HepG2 (cell line): ENCODE measurements around the gene SLC10A1. TPM values are rescaled to one million over a fixed set of nuclear protein-coding genes. Genes with fewer than 3 reads are reported as not detected.

ENCODE experiments used
- CHCHD3 ChIP-seq: sonication (generic); formaldehyde crosslinking; IDR thresholded peaks from 2 replicates; pipeline ENCODE4 v1.8.0; 2022; ENCODE audit warnings: mild to moderate bottlenecking, missing genetic modification reagents, moderate library complexity
- HNRNPK ChIP-seq: fragments of 200-400 bp; formaldehyde crosslinking; IDR thresholded peaks from 2 replicates; pipeline ENCODE4 v1.6.1; 2018; ENCODE audit warnings: low read length, low read depth, moderate library complexity, mild to moderate bottlenecking; ENCODE audit not compliant: poor library complexity, severe bottlenecking
- NFKB2 ChIP-seq: sonication (generic); formaldehyde crosslinking; IDR thresholded peaks from 2 replicates; pipeline ENCODE4 v1.4.0; 2020; ENCODE audit warnings: missing genetic modification reagents, borderline replicate concordance
- TERF1 ChIP-seq: sonication (generic); formaldehyde crosslinking; IDR thresholded peaks from 2 replicates; pipeline ENCODE4 v1.8.0; 2022; ENCODE audit warnings: mild to moderate bottlenecking, missing genetic modification reagents, moderate library complexity
- ZKSCAN5 ChIP-seq: sonication (generic); formaldehyde crosslinking; IDR thresholded peaks from 2 replicates; pipeline ENCODE4 v1.5.1; 2020; ENCODE audit warnings: mild to moderate bottlenecking, missing genetic modification reagents
- ZNF281 ChIP-seq: sonication (generic); formaldehyde crosslinking; IDR thresholded peaks from 2 replicates; pipeline ENCODE4 v1.4.0; 2020; ENCODE audit warnings: missing genetic modification reagents, borderline replicate concordance
- ZNF776 ChIP-seq: sonication (generic); formaldehyde crosslinking; IDR thresholded peaks from 2 replicates; pipeline ENCODE4 v1.4.0; 2020; ENCODE audit warnings: mild to moderate bottlenecking, missing genetic modification reagents
- ZNF777 ChIP-seq: sonication (generic); formaldehyde crosslinking; IDR thresholded peaks from 2 replicates; pipeline ENCODE4 v1.4.0; 2020; ENCODE audit warnings: missing genetic modification reagents
- polyA plus RNA-seq, 8 experiments: library from polyadenylated mRNA; depleted of rRNA in 3 of 8; stranded (reverse) in 7 of 8; unstranded in 1 of 8; fragments of >200 nt; fragmentation: Illumina TruSeq in 4 of 8; extraction: Trizol in 4 of 8; gene quantifications; 2 replicates each; pipeline versions ENCODE4 v1.2.1 to v1.2.3, GENCODE V29; 2011 to 2016; ENCODE audit warnings: low read depth in 4 of 8, missing spikeins in 1 of 8, mixed read lengths in 1 of 8; ENCODE audit not compliant: insufficient read depth in 1 of 8
- total RNA-seq, 5 experiments: library from RNA; depleted of rRNA; stranded (reverse); fragments of >200 nt; fragmentation: Illumina TruSeq; extraction: Trizol; gene quantifications; 2 replicates each; pipeline ENCODE4 v1.2.3, GENCODE V29; 2016; ENCODE audit warnings: low read depth in 1 of 5
- TF ChIP-seq, protein P1 (sequence below): sonication (generic); formaldehyde crosslinking; IDR thresholded peaks from one replicate; pipeline ENCODE4 v1.5.1; 2020; ENCODE audit warnings: mild to moderate bottlenecking, missing genetic modification reagents; ENCODE audit errors: not compliant biosample characterization
- TF ChIP-seq, protein P2 (sequence below): sonication (generic); formaldehyde crosslinking; IDR thresholded peaks from 2 replicates; pipeline ENCODE4 v1.4.0; 2020; ENCODE audit warnings: missing genetic modification reagents

Gene SLC10A1
- total and polyA plus RNA-seq, 2 of the 13 experiments (the other 11 are each of a cell fraction or from before 2014, with no cell fraction given) = 0.17 TPM; not detected in 1

DNA sequence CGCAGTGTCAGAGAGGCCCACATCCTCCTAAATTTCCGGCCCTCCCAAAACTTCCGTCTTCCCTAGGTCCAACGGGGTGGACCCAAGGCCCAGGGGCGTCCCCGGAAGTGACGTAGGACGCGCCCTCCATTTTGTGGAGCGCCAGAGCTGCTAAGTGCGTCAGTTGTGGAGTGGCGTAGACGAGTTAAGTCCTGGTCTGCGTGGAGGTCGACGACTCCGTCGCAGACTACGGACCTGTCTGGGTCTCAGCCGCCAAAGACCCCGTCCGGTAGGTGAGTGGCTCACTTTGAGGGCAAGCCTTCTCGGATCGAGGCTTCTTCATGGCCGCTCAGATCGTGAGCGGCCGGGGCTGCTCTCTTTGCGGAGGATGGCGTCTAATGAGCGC lies 30.1 kb downstream of the SLC10A1 start, which contains the start of gene SRSF5 (continued):
- TF ChIP-seq, protein P1, sequence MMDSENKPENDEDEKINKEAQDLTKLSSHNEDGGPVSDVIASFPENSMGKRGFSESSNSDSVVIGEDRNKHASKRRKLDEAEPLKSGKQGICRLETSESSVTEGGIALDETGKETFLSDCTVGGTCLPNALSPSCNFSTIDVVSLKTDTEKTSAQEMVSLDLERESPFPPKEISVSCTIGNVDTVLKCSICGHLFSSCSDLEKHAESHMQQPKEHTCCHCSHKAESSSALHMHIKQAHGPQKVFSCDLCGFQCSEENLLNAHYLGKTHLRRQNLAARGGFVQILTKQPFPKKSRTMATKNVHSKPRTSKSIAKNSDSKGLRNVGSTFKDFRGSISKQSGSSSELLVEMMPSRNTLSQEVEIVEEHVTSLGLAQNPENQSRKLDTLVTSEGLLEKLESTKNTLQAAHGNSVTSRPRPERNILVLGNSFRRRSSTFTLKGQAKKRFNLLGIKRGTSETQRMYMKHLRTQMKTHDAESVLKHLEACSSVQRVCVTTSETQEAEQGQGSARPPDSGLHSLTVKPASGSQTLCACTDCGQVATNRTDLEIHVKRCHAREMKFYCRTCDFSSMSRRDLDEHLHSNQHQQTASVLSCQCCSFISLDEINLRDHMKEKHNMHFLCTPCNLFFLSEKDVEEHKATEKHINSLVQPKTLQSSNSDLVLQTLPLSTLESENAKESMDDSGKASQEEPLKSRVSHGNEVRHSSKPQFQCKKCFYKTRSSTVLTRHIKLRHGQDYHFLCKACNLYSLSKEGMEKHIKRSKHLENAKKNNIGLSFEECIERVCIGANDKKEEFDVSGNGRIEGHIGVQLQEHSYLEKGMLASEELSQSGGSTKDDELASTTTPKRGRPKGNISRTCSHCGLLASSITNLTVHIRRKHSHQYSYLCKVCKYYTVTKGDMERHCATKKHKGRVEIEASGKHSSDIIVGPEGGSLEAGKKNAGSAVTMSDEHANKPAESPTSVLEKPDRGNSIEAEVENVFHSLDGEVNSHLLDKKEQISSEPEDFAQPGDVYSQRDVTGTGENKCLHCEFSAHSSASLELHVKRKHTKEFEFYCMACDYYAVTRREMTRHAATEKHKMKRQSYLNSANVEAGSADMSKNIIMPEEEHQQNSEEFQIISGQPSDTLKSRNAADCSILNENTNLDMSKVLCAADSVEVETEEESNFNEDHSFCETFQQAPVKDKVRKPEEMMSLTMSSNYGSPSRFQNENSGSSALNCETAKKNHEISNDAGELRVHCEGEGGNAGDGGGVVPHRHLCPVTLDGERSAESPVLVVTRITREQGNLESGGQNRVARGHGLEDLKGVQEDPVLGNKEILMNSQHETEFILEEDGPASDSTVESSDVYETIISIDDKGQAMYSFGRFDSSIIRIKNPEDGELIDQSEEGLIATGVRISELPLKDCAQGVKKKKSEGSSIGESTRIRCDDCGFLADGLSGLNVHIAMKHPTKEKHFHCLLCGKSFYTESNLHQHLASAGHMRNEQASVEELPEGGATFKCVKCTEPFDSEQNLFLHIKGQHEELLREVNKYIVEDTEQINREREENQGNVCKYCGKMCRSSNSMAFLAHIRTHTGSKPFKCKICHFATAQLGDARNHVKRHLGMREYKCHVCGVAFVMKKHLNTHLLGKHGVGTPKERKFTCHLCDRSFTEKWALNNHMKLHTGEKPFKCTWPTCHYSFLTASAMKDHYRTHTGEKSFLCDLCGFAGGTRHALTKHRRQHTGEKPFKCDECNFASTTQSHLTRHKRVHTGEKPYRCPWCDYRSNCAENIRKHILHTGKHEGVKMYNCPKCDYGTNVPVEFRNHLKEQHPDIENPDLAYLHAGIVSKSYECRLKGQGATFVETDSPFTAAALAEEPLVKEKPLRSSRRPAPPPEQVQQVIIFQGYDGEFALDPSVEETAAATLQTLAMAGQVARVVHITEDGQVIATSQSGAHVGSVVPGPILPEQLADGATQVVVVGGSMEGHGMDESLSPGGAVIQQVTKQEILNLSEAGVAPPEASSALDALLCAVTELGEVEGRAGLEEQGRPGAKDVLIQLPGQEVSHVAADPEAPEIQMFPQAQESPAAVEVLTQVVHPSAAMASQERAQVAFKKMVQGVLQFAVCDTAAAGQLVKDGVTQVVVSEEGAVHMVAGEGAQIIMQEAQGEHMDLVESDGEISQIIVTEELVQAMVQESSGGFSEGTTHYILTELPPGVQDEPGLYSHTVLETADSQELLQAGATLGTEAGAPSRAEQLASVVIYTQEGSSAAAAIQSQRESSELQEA (CRISPR knock-in tag) = no peak
- 0 out of 2 replicates have a peak, but pooled peaks have one; percentile 37 for TF ChIP-seq CHCHD3
- no peak for TF ChIP-seq HNRNPK
- no peak for TF ChIP-seq TERF1 (CRISPR knock-in tag)
- no peak for TF ChIP-seq ZNF281 (CRISPR knock-in tag)
- TF ChIP-seq, protein P2, sequence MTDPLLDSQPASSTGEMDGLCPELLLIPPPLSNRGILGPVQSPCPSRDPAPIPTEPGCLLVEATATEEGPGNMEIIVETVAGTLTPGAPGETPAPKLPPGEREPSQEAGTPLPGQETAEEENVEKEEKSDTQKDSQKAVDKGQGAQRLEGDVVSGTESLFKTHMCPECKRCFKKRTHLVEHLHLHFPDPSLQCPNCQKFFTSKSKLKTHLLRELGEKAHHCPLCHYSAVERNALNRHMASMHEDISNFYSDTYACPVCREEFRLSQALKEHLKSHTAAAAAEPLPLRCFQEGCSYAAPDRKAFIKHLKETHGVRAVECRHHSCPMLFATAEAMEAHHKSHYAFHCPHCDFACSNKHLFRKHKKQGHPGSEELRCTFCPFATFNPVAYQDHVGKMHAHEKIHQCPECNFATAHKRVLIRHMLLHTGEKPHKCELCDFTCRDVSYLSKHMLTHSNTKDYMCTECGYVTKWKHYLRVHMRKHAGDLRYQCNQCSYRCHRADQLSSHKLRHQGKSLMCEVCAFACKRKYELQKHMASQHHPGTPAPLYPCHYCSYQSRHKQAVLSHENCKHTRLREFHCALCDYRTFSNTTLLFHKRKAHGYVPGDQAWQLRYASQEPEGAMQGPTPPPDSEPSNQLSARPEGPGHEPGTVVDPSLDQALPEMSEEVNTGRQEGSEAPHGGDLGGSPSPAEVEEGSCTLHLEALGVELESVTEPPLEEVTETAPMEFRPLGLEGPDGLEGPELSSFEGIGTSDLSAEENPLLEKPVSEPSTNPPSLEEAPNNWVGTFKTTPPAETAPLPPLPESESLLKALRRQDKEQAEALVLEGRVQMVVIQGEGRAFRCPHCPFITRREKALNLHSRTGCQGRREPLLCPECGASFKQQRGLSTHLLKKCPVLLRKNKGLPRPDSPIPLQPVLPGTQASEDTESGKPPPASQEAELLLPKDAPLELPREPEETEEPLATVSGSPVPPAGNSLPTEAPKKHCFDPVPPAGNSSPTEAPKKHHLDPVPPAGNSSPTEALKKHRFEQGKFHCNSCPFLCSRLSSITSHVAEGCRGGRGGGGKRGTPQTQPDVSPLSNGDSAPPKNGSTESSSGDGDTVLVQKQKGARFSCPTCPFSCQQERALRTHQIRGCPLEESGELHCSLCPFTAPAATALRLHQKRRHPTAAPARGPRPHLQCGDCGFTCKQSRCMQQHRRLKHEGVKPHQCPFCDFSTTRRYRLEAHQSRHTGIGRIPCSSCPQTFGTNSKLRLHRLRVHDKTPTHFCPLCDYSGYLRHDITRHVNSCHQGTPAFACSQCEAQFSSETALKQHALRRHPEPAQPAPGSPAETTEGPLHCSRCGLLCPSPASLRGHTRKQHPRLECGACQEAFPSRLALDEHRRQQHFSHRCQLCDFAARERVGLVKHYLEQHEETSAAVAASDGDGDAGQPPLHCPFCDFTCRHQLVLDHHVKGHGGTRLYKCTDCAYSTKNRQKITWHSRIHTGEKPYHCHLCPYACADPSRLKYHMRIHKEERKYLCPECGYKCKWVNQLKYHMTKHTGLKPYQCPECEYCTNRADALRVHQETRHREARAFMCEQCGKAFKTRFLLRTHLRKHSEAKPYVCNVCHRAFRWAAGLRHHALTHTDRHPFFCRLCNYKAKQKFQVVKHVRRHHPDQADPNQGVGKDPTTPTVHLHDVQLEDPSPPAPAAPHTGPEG (CRISPR knock-in tag) = peak; percentile 65; the same call in 1 of the 2 replicates
- TF ChIP-seq NFKB2 (CRISPR knock-in tag) = 0 out of 2 replicates have a peak, but pooled peaks have one; percentile 41
- TF ChIP-seq ZKSCAN5 = peak; percentile 77; the same call in 1 of the 2 replicates
- TF ChIP-seq ZNF777 = peak; percentile 49; the same call in 1 of the 2 replicates
- no peak; the same call in 1 of the 2 replicates for TF ChIP-seq ZNF776
